Measurements from ENCODE around the gene XPR1. TPM values are rescaled to one million over a fixed set of nuclear protein-coding genes. Genes with fewer than 3 reads are reported as not detected.

The XPR1 gene
- total and polyA plus RNA-seq, 10 of the 15 experiments (the other 5 are each of a cell fraction or from before 2014, with no cell fraction given): 1.1 to 33.9 (median 11.3) TPM

- H3K27me3 ChIP-seq (replicated peaks in 1 of 2; ENCODE audit: control insufficient read depth in 2 of 2, insufficient read depth in 2 of 2, low read length in 1 of 2): no peaks in the 10 kb centered on the region
- H4K20me1 ChIP-seq (ENCODE audit: control insufficient read depth, insufficient read depth): no peaks in the 10 kb centered on the region
- no peak overlapping the region; the same call in 1 of the 2 replicates for H3K27ac ChIP-seq (ENCODE audit: control insufficient read depth, insufficient read depth)
- H3K79me2 ChIP-seq (ENCODE audit: control insufficient read depth, insufficient read depth, low read length): no peaks in the 10 kb centered on the region
- in situ Hi-C loops (cut with MboI) (no loop called here), intact Hi-C loops (cut with micrococcal nuclease; ENCODE audit: unreplicated experiment) (no loop called here)
- H2AFZ ChIP-seq (ENCODE audit: control insufficient read depth, low read depth, low read length): peak overlapping the region; percentile 33
- no peak overlapping the region for H3K9ac ChIP-seq (ENCODE audit: control insufficient read depth, insufficient read depth, low read length)
- ATAC-seq: peak; percentile 90
- ChIA-PET RAD21 (ENCODE audit: unreplicated experiment) (interaction anchor here (1.2 to 2.8 kb wide), 3 partner anchors 10 to 57 kb away, joined by 3 to 8 read pairs (median 3); no protein-coding TSS in a partner anchor), POLR2A (interaction anchor here (0.9 to 1.7 kb wide), 2 partner anchors 38 to 174 kb away, joined by 3 to 5 read pairs; partner anchors contain the start of gene XPR1), CTCF (interaction anchor here (0.6 to 2.3 kb wide), 8 partner anchors 9 to 628 kb away, joined by 3 to 15 read pairs (median 4); no protein-coding TSS in a partner anchor), SMC1A (ENCODE audit: uncharacterized antibody, unreplicated experiment) (interaction anchor here (0.6 to 3.0 kb wide), 11 partner anchors 11 to 184 kb away, joined by 3 to 14 read pairs (median 5); partner anchors contain the start of gene XPR1)
- 0 out of 4 replicates have a peak, but pooled peaks cover 0 to 4% of the 10 kb centered on the region in 2 experiments for H3K36me3 ChIP-seq (ENCODE audit: control insufficient read depth in 2 of 2, insufficient read depth in 2 of 2, low read length in 1 of 2)
- peaks cover 9% of the 10 kb centered on the region; the same call in 1 of the 2 replicates for H3K4me1 ChIP-seq (ENCODE audit: control insufficient read depth, insufficient read depth, low read length)
- H3K4me2 ChIP-seq (ENCODE audit: control insufficient read depth, insufficient read depth): peak overlapping the region; percentile 30; the same call in 1 of the 2 replicates
- FAIRE-seq: peak; percentile 61
- DNase-seq (ENCODE audit: low read depth, low spot score): peak; percentile 31
- no peaks in the 10 kb centered on the region for H3K9me3 ChIP-seq (replicated peaks; ENCODE audit: control insufficient read depth, insufficient read depth, low read length)
- TF ChIP-seq PKNOX1 (IDR thresholded peaks at IDR 0.05) (peak; percentile 33; the same call in 1 of the 2 replicates), ZBTB4 (CRISPR knock-in tag; IDR thresholded peaks at IDR 0.05) (no peak), IKZF2 (IDR thresholded peaks at IDR 0.05) (peak in 1 of 2 experiments; percentile 42; a peak in 1 of 4 replicates), CREM (IDR thresholded peaks at IDR 0.05; ENCODE audit: low read depth) (no peak), SPI1 (IDR thresholded peaks at IDR 0.05; ENCODE audit: borderline replicate concordance, insufficient read depth, low read depth, low read length) (peak; percentile 80), RELB (IDR thresholded peaks at IDR 0.05; ENCODE audit: low read depth) (peak; percentile 43; the same call in 1 of the 2 replicates), HDAC6 (IDR thresholded peaks at IDR 0.05; ENCODE audit: unreplicated experiment) (no peak)
- BruUV-seq (replicated peaks): no TSS peak
- H3K4me3 ChIP-seq: no peak overlapping the region
Measured at GRCh38 chr1:180805316-180805715, 173.5 kb downstream of the XPR1 start.
